Esophagus muscularis mucosa (tissue), 4 donors: Measurements from ENCODE around the gene UBE4B. TPM values are rescaled to one million over a fixed set of nuclear protein-coding genes. Genes with fewer than 3 reads are reported as not detected.
"Not testable (repeated sequence)": the region's sequence is repeated elsewhere in the genome, so short reads cannot be mapped to it uniquely, and the experiment has no call there.

Experiments
- DNase-seq: peaks from one replicate; pipeline ENCODE4 v3.0.0-alpha.2; 2017; ENCODE audit errors: extremely low spot score
- H3K27ac ChIP-seq, 4 donors: fragments of 200-600 bp; sonication (generic); replicated peaks in 1 of 4; 1 replicate in 3 of 4; 2 replicates in 1 of 4; pipeline ENCODE4 v1.5.1; 2016 to 2019; ENCODE audit warnings: mild to moderate bottlenecking in 1 of 4
- H3K27me3 ChIP-seq, 4 donors: fragments of 200-600 bp; sonication (generic); one replicate each; pipeline versions ENCODE4 v1.5.1 to v1.6.0; 2016 to 2019
- H3K36me3 ChIP-seq, 4 donors: fragments of 200-600 bp; sonication (generic); one replicate each; pipeline ENCODE4 v1.5.1; 2016 to 2019
- H3K4me1 ChIP-seq, 4 donors: fragments of 200-600 bp; sonication (generic); one replicate each; pipeline ENCODE4 v1.5.1; 2016 to 2019
- H3K4me3 ChIP-seq, 4 donors: fragments of 200-600 bp; sonication (generic); 1 replicate in 2 of 4; 2 replicates in 2 of 4; pipeline ENCODE4 v1.5.1; 2016 to 2019; ENCODE audit warnings: mild to moderate bottlenecking in 4 of 4, moderate library complexity in 1 of 4
- H3K9me3 ChIP-seq, 4 donors: fragments of 200-600 bp; sonication (generic); 1 replicate in 3 of 4; 2 replicates in 1 of 4; pipeline ENCODE4 v1.5.1; 2016 to 2019
- CTCF ChIP-seq, 3 experiments: fragments of 200-600 bp in 2 of 3; fragments of 450-650 bp in 1 of 3; sonication (generic) in 2 of 3; IDR thresholded peaks; one replicate each; pipeline ENCODE4 v1.5.1; 2017 to 2019; ENCODE audit warnings: antibody characterized with exemption in 3 of 3, mild to moderate bottlenecking in 2 of 3, moderate library complexity in 1 of 3
- EP300 ChIP-seq: sonication (generic); formaldehyde crosslinking; IDR thresholded peaks from one replicate; pipeline ENCODE4 v1.6.1; 2017; ENCODE audit warnings: antibody characterized with exemption
- POLR2A ChIP-seq: fragments of 450-650 bp; IDR thresholded peaks from one replicate; pipeline ENCODE4 v1.6.1; 2017; ENCODE audit warnings: antibody characterized with exemption, moderate library complexity, mild to moderate bottlenecking, low read depth
- POLR2AphosphoS5 ChIP-seq, 2 donors: sonication (generic); formaldehyde crosslinking; IDR thresholded peaks; one replicate each; pipeline ENCODE4 v1.6.1; 2017; ENCODE audit warnings: antibody characterized with exemption in 2 of 2
- WGBS: methylation state at CpG from one replicate; pipeline ENCODE4 v1.1.5; 2018; 5-methylcytosine and 5-hydroxymethylcytosine counted together
- intact Hi-C: fragments of 100-400 bp; cut with DNase I; formaldehyde crosslinking; loops from one replicate; pipeline ENCODE4 v1.15.1; 2023
- small RNA-seq, 3 donors: library from RNA; depleted of rRNA; stranded (forward); fragments of <200 nt; gene quantifications; one replicate each; pipeline ENCODE3, GENCODE V24; 2016
- total RNA-seq, 4 donors: library from RNA; depleted of rRNA; stranded (reverse); fragments of >200 nt; gene quantifications; one replicate each; pipeline versions ENCODE4 v1.1.0 to v1.2.1, GENCODE V29; 2016

Gene UBE4B
- total RNA-seq, 4 donors from 2014 or later, result 58.6 to 110 (median 85.5) TPM

GRCh38 chr1:10220200-10220599 is 187.4 kb downstream of the UBE4B start:
- no peak for TF ChIP-seq CTCF (IDR thresholded peaks at IDR 0.05)
- TF ChIP-seq EP300, result no peak
- intact Hi-C loops, result no loop called here
- H3K4me1 ChIP-seq, result peaks cover 63 to 98% (median 92%) of the 10 kb centered on the region in 4 donors

DNA sequence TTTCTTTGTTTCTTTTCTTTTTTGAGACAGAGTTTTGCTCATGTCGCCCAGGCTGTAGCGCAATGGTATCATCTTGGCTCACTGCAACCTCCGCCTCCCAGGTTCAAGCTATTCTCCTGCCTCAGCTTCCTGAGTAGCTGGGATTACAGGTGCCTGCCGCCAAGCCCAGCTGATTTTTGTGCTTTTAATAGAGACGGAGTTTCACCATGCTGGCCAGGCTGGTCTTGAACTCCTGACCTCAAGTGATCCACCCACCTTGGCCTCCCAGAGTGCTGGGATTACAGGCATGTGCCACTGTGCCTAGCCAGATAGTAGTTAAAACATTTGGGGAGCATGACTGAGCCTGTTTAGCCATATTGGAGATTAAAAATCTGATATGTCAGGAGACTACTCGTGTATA is 187.9 kb downstream of the UBE4B start:
- WGBS, result 82% methylated on average over 6 of the region's 6 CpGs
- peaks cover 63 to 98% (median 92%) of the 10 kb centered on the region in 4 donors for H3K4me1 ChIP-seq
- H3K9me3 ChIP-seq, H3K36me3 ChIP-seq, intact Hi-C loops, H3K4me3 ChIP-seq, H3K27me3 ChIP-seq, DNase-seq, H3K27ac ChIP-seq: not testable (repeated sequence)

More at GRCh38 chr1:10220200-10220599, 187.4 kb downstream of the UBE4B start:
- DNase-seq, result no peak
- Histone ChIP-seq H3K27ac (no peak overlapping the region), H3K4me3 (no peak overlapping the region), H3K27me3 (no peaks in the 10 kb centered on the region), H3K9me3 (no peaks in the 10 kb centered on the region), H3K36me3 (no peaks in the 10 kb centered on the region)

DNA sequence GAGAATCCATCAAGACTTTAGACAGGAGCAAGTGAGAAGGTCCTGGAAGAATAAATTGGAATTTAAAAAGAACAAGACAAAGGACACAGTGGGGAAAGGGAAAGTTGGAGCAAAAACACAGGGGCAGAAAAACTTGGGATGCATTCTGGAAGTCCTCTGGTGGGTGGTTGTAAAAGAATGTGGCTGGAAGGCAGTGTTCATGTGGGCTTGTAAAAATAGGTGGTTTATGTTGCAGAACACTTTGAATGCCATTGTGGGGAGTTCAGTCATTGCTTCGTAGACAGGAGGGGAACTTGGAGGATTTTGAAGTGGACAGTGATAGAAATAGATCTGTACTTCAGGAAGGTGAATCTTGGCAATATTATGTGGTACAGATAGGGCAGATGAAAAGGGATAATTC is 192.8 kb downstream of the UBE4B start:
- DNase-seq, result no peak
- Histone ChIP-seq H3K4me1 (peaks cover 39 to 87% (median 72%) of the 10 kb centered on the region in 4 donors), H3K27ac (no peak overlapping the region), H3K27me3 (no peaks in the 10 kb centered on the region), H3K36me3 (no peaks in the 10 kb centered on the region), H3K9me3 (no peaks in the 10 kb centered on the region), H3K4me3 (no peak overlapping the region)
- TF ChIP-seq POLR2A (no peak), EP300 (no peak), CTCF (IDR thresholded peaks at IDR 0.05) (no peak), POLR2AphosphoS5 (IDR thresholded peaks at IDR 0.05) (no peak)
- WGBS, result 52% methylated on average over 1 of the region's 1 CpG
- intact Hi-C loops, result no loop called here

DNA sequence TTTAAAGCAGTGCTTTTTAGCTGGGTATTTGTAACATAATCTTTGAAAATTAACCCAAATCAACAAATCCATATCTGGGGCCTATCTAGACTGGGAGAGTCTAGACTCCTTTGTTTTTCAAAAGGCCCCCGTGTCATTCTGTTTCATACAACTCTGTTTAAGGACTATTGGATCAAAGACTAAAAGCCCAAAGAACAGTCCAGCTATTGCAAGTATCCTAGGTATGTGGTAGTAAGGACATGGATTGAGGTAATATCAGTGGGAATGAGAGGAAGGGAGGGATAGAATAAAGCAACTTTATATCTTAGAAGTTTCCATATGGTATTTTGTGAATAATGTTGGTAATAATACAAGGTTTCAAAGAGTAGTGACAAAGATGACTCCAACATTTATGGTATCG is 195.8 kb downstream of the UBE4B start:
- no peaks in the 10 kb centered on the region for H3K9me3 ChIP-seq
- TF ChIP-seq CTCF (IDR thresholded peaks at IDR 0.05) (no peak), POLR2AphosphoS5 (IDR thresholded peaks at IDR 0.05) (no peak), EP300 (no peak), POLR2A (no peak)
- H3K4me3 ChIP-seq, result no peak overlapping the region
- no peaks in the 10 kb centered on the region for H3K27me3 ChIP-seq
- H3K27ac ChIP-seq, result no peak overlapping the region
- H3K36me3 ChIP-seq, result peaks cover 0 to 6% (median 0%) of the 10 kb centered on the region in 4 donors
- no peak for DNase-seq
- H3K4me1 ChIP-seq, result peaks cover 41 to 82% (median 66%) of the 10 kb centered on the region in 4 donors
- 80% methylated on average over 2 of the region's 2 CpGs for WGBS
- intact Hi-C loops, result no loop called here

DNA sequence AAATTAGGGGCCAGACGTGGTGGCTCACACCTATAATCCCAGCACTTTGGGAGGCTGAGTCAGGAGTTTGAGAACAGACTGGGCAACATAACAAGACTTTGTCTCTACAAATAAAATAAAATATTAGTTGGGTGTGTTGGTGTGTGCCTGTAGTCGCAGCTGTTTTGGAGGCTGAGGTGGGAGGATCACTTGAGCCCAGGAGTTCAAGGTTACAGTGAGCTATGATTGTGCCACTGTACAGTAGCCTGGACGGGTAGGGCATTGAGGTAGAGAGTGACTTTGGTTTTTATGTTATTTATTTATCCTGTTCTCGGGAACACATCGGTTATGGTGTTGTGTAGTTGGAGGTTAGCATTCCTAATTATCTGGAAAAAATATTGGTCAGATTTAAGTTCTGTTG is 197.1 kb downstream of the UBE4B start:
- 86% methylated on average over 5 of the region's 5 CpGs for WGBS
- peaks cover 32 to 69% (median 52%) of the 10 kb centered on the region in 4 donors for H3K4me1 ChIP-seq
- intact Hi-C loops, result no loop called here

More for the DNA sequence above, 197.1 kb downstream of the UBE4B start:
- Histone ChIP-seq H3K27me3 (no peaks in the 10 kb centered on the region), H3K4me3 (no peak overlapping the region), H3K27ac (no peak overlapping the region), H3K36me3 (peaks cover 0 to 19% (median 12%) of the 10 kb centered on the region in 4 donors), H3K9me3 (no peaks in the 10 kb centered on the region)
- TF ChIP-seq POLR2A (no peak), POLR2AphosphoS5 (IDR thresholded peaks at IDR 0.05) (no peak), CTCF (IDR thresholded peaks at IDR 0.05) (no peak), EP300 (no peak)
- DNase-seq, result no peak

Small RNA genes lying within 50 kb of the gene (small RNA-seq; reads per million reads assigned to genes)
- gene MIR1273D, result 0 reads per million in 3 donors
- gene RNU6-828P, result 0 reads per million in 3 donors

Other genes with a start within 250 kb of the UBE4B start
- gene CLSTN1, start 209.0 kb upstream of the UBE4B start, total RNA-seq, result 100 to 1,000 TPM in 1 of 4 donors, 10 to 100 TPM in 3; 47.1 to 109 (median 72.3) TPM
- 10 to 100 TPM; 17.0 to 27.2 (median 23.4) TPM for gene CTNNBIP1, start 122.7 kb upstream of the UBE4B start, total RNA-seq
- 10 to 100 TPM; 25.4 to 30.6 (median 27.7) TPM for gene LZIC, start 89.6 kb upstream of the UBE4B start, total RNA-seq
- gene NMNAT1, start 89.5 kb upstream of the UBE4B start, total RNA-seq, result 1 to 10 TPM; 5.0 to 9.8 (median 7.4) TPM
- gene RBP7, start 35.7 kb upstream of the UBE4B start, total RNA-seq, result 10 to 100 TPM in 3 of 4 donors, 1 to 10 TPM in 1; 5.4 to 30.2 (median 18.1) TPM
- gene KIF1B, start 177.6 kb downstream of the UBE4B start, total RNA-seq, result 10 to 100 TPM; 53.0 to 78.2 (median 64.8) TPM